HEK293T (cell line): ENCODE results near the gene CLK3.

ENCODE experiments used
- ARNT ChIP-seq: fragments of 450-650 bp; IDR thresholded peaks from 2 replicates; pipeline ENCODE4 v1.6.1; 2017; ENCODE audit warnings: mild to moderate bottlenecking
- BHLHE40 ChIP-seq: fragments of 450-650 bp; IDR thresholded peaks from 2 replicates; pipeline ENCODE4 v1.6.1; 2016; ENCODE audit warnings: mild to moderate bottlenecking, moderate library complexity, borderline replicate concordance
- CTBP1 ChIP-seq: fragments of 450-650 bp; IDR thresholded peaks from 2 replicates; pipeline ENCODE4 v1.6.1; 2016; ENCODE audit warnings: borderline replicate concordance
- ELF4 ChIP-seq: fragments of 450-650 bp; IDR thresholded peaks from 2 replicates; pipeline ENCODE4 v1.6.1; 2017; ENCODE audit warnings: antibody characterized with exemption
- FOXK2 ChIP-seq: fragments of 450-650 bp; IDR thresholded peaks from 2 replicates; pipeline ENCODE4 v1.6.1; 2016; ENCODE audit warnings: mild to moderate bottlenecking
- FOXM1 ChIP-seq: fragments of 450-650 bp; IDR thresholded peaks from 2 replicates; pipeline ENCODE4 v1.6.1; 2017; ENCODE audit warnings: mild to moderate bottlenecking, borderline replicate concordance
- NFRKB ChIP-seq: fragments of 450-650 bp; IDR thresholded peaks from 2 replicates; pipeline ENCODE4 v1.6.1; 2016; ENCODE audit warnings: mild to moderate bottlenecking, moderate library complexity
- SP1 ChIP-seq: fragments of 450-650 bp; IDR thresholded peaks from 2 replicates; pipeline ENCODE4 v1.6.1; 2017
- SUZ12 ChIP-seq: fragments of 450-650 bp; IDR thresholded peaks from 2 replicates; pipeline ENCODE4 v1.6.1; 2016; ENCODE audit warnings: mild to moderate bottlenecking
- TF ChIP-seq, protein P1 (sequence below): fragments of 450-650 bp; IDR thresholded peaks from 2 replicates; pipeline ENCODE4 v1.6.1; 2016

DNA sequence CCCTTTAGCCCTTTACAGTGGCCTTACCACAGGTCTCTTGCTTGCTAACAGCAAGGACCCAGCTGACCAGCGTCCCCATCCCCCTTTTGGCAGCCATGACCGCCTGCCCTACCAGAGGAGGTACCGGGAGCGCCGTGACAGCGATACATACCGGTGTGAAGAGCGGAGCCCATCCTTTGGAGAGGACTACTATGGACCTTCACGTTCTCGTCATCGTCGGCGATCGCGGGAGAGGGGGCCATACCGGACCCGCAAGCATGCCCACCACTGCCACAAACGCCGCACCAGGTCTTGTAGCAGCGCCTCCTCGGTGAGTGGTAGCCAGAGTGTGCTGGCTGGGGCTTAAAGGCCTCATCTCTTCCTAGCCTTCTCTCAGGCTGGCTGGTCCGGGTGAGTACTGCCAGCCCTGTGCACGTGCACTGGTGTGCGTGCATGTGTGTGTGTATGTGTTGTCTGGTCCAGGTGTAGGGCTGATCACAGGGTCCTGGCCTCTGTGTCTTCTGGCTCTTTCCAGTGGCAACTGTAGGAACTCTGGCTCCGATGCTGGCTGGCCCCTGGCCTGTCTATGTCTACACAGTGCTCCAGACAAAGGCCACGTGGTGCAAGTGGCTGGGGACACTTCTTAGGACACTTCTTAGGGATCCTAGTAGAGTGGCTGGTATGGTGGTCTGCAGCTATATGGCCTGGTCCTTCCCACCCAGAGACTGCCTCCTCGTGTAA is 4.4 kb downstream of the CLK3 start:
- TF ChIP-seq FOXK2 (no peak), CTBP1 (no peak), SP1 (no peak), FOXM1 (no peak), ARNT (no peak), SUZ12 (no peak), NFRKB (no peak), BHLHE40 (no peak), ELF4 (no peak)
- TF ChIP-seq, protein P1, sequence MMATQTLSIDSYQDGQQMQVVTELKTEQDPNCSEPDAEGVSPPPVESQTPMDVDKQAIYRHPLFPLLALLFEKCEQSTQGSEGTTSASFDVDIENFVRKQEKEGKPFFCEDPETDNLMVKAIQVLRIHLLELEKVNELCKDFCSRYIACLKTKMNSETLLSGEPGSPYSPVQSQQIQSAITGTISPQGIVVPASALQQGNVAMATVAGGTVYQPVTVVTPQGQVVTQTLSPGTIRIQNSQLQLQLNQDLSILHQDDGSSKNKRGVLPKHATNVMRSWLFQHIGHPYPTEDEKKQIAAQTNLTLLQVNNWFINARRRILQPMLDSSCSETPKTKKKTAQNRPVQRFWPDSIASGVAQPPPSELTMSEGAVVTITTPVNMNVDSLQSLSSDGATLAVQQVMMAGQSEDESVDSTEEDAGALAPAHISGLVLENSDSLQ, result no peak
